GM19438 (cell line): ENCODE results near the gene RAB29.
"Not testable (repeated sequence)": the region's sequence is repeated elsewhere in the genome, so short reads cannot be mapped to it uniquely, and the experiment has no call there.

Experiments used
- ATAC-seq: cut with Tn5 transposase; IDR thresholded peaks from one replicate; pipeline ENCODE4 v1.9.1; 2021; ENCODE audit warnings: low read depth; ENCODE audit not compliant: unreplicated experiment

Gene RAB29, protein sequence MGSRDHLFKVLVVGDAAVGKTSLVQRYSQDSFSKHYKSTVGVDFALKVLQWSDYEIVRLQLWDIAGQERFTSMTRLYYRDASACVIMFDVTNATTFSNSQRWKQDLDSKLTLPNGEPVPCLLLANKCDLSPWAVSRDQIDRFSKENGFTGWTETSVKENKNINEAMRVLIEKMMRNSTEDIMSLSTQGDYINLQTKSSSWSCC

DNA sequence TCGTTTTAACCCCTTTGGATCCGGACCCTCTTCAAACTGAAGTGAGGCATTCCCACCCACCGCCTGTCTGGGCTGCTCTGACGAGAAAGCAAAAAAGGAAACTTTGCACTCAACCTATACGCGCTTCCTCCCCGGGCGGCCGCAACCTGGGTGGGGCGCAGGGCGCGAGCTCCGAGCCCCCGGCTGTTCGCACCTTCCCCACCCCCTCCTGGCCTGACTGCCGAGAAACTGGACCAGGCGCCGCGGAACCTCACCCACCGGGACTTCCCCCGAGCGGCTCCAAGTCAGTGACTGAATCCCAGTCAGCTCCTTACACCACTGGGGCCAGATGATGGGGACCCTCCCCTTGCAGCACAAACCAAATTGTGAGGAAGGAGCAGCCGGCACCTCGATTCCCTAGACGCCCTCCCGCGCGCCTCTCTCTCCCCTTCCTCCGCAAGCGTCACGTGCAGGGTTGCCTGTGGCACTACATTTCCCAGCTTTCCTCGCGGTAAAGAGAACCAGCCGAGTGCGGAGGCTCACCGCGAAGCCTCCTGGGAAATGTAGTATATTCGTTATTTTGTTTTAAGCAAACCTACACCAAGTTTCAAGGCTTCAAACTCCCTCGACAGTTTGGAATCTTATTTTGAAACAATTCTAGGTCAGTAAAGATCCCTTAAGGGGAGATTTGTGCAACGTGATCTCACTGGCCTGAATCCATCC is at the start of gene RAB29:
RAB29 (minus strand) TSS at position 468 of the 702 bp plus-strand sequence. CDS start 526 bp downstream, outside the sequence.
- peak; percentile 70 for ATAC-seq

DNA sequence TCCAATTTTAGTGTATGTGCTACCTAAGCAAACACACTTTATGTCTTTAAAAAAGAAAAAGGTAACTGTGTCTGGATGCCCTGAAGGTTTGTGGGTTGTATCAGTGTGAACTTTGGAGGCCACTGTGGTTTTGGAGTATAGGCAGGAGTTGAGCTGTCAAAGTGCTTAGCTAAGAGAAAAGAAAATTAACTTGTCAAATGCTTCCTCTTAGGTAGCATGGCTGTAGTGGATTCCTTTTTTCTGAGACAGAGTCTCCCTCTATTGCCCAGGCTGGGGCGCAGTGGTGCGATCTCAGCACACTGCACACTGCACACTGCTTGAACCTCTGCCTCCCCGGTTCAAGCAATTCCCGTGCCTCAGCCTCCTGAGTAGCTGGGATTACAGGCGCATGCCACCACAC is 48.9 kb upstream of the RAB29 start:
- ATAC-seq = no peak

DNA sequence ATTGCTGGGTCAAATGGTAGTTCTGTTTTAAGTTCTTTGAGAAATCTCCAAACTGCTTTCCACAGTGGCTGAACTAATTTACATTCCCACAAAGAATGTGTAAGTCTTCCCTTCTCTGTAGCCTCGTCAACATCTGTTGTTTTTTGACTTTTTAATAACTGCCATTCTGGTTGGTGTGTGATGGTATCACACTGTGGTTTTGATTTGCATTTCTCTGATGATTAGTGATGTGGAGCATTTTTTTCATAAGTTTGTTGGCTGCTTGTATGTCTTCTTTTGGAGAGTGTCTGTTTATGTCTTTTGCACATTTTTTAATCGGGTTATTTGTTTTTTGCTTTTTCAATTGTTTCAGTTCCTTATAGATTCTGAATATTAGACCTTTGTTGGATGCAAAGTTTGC is 48.0 kb upstream of the RAB29 start:
- ATAC-seq = not testable (repeated sequence)

DNA sequence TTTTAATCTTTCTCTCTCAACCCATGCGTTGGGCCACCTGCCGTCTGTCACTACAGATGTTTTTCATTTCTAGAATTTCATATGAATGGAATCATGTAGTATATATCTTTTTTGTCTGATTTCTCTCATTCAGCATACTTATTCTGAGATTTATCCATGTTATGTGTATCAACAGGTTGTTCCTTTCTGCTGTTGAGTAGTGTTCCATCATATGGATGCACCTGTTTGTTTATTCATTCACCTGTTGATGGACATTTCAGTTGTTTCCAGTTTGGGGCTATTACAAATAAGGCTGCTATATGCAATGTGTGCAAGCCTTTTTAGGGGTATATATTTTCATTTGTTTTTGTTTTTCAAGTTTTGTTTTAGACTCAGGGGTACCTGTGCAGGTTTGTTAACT is 47.1 kb upstream of the RAB29 start:
- no peak for ATAC-seq

DNA sequence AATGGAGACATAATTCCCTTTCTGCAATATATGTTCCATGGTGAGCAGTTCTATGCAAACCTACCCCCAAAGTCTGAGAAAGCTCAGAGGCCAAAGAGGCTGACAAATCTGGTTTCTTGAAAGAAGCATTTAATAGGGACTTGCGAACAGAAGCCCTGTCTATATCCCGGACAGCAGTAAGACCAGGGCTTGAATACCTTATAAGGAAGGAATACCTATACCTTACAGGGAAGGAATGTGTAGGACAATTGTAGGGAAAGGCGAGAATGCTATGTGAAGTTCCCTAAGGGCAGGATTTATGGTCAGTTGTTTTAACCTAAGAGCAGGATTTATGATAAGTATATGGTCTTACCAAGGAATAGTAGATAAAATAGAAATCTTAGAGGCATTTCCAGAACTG is 42.7 kb upstream of the RAB29 start:
- ATAC-seq = no peak

DNA sequence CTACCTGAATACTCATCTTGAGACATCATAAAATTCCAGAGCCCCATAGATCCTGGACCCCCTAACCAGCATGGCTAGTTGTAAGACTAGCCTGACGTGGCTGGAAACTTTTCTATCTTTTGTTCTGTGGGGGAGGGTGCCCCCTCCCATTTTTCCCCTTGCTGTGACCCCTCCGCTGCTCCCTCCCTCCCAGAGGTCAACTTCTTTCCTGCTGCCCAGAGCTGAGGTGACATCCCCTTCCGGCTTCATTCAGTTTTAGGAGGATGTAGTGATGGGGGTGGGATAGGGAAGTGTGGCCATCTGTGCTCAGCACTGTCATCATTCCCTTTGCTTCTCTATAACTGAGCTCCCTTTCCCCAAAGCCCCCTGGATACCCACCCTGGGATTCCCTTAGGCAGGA is 42.1 kb upstream of the RAB29 start:
- ATAC-seq = no peak

DNA sequence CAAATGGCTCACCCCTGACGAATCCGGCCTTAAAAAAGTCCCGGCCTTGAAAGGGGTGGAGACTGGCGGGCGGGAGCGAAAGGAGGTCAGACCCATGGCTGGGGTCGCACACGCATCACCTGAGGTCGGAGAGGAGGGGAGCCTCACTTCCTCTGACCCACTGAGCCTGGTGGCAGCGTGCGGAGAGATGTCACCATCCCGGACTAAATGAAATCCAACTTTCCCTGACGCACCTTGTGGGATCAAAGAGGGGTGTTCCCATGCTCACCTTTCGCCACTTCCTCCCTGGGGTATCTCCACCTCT is 38.4 kb upstream of the RAB29 start:
- ATAC-seq = no peak

DNA sequence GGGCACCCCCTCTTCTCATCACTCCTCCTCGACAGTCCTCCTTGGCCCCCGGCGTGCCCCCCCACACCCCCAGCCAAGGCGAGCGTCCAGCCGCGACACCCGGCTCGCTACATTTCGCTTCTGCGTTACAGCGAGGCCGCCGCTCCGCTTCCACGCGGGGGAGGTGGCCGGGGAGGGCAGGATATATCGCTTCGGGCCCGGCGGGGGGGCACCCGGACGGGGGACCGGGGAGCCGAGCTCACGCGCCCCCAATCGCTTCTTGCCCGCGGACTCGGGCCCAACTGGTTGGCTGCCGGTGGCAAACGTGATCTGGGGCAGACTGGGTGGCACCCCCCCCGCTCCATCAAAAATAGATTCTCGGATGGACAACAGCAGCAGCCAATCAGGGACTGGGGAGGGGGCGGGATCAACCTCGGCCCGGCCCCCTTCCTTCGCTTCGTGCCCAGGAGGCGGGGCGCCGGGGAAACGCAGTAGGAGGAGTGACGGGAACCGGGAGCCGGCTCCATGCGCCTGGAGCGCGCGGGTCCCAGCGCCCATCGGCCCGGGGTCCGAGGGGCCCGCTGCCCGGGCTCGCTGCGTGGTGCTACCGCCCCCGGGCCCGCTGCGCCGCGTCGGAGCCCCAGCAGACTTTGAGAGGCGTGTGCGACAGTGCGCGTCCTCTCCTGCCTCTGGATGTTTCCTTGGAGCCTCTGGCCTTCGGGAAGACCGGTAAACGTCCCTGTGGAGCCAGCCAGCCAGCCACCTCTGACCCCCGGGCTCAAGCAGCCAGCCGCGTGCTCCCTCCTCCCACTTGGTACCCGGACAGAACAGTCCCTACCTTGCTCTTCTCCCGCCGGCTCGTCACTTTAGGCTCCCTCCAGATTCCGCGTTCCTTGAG is 37.8 kb upstream of the RAB29 start, which contains the start of gene SLC41A1:
SLC41A1 (minus strand) TSS at position 321 of the 877 bp plus-strand sequence. CDS start 2,757 bp downstream, outside the sequence.
- peak; percentile 86 for ATAC-seq

DNA sequence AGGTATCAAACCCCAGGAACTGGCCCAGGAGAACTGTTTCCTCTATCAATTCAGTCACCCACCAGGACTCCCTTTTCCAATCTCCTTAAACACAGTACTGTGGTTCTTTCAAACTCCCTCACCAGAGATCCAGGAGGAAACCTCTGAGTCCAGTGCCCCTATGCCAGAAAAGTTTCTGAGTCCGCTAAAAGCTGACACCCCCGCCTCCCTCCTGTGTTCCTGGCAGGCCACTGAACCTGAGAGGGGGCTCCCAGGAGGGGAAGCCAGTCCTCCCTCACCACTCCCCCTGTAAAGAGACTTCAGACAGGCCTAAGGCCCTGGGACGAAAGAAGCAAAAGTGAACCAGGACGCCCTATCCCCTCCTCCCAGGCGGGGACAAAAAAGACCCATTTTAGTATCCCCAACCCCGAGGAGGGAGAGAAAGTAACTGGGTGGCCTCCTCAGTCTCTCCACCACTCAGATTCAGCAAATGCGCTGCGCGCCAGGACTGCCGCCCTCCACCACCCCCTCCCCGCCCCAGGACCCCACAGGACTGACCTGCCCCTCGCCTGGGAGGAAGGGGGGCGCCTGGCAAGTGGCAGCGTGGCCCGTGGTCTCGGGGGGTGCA is 37.1 kb upstream of the RAB29 start:
- peak; percentile 13 for ATAC-seq

DNA sequence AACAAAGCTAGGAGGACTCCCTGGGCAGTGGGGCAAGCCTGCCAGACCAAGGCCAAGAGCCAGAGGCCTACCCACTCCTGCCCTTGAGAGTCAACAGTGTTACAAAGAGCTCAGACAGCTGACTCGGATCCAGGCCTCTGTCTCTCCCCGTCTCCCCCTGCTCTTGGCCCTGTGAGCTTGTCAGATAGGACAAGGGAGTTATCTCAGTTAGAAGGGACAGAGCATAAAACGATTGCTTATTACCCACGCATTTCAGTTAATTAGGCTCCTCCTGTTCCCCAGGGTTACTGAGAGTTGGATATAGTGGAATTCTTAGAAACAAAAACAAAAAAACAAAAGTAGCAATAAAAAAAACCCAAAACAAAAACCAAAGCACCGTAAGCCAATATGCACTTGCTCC is 36.4 kb upstream of the RAB29 start:
- no peak for ATAC-seq

DNA sequence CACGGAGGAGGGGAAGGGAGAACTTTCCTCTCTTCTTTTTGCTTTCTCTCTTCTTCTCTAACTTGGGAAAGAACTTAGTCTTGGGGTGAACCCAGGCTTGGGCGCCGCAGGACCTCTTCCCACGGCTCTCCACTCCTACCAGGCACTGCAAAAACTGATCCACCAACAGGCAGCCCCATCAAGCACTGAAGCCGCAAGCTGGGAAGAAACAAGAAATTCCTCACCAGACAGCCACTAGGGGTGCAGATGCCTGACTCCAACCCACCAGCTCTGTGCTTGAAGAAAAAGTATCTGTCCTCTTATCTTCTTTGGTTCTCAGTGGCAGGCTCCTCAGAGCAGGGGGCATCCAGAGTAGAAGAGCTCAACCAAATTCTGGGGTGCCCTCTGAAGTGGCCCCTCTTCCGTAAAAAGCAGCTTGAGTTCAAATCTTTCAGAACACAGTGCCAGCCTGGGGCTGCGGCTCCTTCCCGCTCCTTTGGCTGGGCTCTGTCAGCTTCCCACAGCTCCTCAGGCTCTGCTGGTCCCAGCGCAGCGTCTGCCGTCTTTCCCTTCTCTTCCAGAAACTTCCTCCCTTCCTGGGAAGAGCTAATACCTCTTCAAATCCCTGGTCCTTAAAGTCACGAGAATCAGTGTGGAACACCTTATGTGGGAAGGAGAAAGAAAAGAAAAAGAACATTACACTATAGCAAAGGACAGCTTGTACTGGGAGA is 35.3 kb upstream of the RAB29 start:
- no peak for ATAC-seq

DNA sequence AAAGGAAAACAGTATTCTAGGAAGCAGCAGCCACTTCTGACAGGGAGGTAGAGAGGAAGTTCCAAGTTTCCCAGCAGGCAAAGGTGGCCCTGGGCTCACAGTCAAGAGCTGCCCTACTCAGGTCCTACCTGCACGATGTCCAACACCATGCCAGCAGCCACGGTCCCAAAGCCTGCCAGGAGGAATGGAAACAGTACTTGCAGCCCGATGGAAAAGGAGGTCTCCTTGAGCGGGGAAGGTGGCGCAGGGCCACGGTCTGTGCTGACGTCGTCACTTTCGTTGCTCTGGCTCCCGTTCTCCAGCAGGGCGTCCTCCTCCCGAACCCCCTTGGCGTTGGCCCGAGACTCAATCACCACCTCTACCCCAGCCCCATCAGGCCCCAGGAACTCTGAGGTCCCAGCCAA is 34.7 kb upstream of the RAB29 start:
- no peak for ATAC-seq

DNA sequence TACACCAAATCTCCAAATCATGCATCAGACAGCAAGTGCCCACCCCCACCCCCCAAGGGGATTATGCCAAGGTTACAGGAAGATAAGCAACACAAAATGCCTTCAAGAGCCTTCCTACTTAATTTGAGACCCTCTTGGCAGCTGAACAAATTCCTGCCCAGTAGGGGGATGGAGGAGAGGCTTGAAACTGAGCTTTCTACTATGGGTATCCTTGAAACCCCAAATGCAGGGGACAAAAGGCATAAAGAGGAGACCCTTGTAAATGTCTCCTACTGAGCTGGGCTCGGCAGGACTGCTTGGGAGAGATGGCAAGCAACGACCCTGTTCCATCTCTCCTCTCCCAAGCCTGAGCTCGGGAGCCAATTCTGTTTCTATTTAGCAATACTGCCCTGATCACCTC is 34.2 kb upstream of the RAB29 start:
- no peak for ATAC-seq

DNA sequence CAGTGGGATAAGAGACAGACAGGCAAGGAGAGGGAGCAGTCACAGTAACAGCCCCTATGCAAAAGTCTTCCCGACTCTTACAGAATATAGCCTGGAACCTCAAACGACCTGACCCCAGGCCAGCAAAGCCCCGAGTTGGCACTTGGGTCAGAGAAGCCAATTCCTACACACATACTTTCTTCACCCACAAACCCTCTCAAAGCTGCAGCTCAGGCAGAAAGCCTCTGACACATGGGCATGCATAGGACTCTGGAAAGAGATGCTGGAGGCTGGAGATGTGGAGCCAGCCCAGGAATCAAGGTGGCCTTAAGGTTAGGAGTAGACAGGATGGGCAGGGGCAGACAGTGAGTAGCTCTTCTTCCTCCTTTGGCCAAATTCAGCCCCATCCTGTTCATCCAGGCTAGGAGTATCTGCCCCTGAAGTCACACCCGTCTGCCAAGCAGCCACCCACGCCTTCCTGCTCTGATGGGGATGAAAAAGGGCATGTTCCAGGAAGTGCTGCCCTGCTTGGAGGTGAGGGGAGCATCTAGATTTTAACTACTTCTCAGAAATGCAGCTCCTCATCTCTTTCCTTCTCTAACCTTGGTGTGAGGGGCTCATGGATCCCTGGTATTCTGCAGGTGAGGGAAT is 29.9 kb upstream of the RAB29 start:
- ATAC-seq = no peak

DNA sequence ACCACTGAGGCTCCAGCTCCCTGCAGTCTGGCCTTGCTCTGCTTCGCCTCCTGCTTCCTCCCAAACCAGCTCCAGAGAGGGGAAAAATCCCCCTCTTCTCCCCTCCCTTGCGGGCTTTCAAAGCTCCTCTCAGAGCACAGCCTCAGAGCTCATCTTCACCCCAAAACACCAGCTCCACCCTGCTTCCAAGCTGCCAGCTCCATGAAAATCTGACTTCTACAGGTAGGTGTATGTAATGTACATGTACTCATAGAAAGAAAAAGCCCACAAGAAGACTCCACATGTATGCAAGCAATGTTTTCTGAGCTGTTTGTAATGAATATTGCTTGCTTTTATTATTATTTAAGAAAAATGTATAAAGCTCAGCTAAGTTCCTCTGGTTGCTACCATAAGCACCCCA is 29.3 kb upstream of the RAB29 start:
- no peak for ATAC-seq

DNA sequence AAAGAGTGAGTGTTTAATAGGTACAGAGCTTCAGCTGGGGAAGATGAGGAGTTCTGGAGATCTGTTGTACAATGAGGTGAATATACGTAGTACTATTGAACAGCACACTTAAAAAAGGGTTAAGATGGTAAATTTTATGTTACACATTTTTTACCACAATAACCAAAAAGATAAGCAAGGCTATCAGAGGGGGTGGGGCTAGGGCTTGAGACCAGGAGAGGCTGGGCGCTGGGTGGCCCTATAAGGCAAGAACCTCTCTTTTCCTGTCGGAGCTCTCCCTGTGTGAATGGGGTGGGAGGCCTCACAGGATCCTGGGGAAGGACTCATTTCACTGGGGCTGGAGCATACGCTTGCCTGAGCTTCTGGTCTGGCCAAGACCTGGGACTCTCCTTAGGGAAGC is 28.7 kb upstream of the RAB29 start:
- ATAC-seq = no peak

DNA sequence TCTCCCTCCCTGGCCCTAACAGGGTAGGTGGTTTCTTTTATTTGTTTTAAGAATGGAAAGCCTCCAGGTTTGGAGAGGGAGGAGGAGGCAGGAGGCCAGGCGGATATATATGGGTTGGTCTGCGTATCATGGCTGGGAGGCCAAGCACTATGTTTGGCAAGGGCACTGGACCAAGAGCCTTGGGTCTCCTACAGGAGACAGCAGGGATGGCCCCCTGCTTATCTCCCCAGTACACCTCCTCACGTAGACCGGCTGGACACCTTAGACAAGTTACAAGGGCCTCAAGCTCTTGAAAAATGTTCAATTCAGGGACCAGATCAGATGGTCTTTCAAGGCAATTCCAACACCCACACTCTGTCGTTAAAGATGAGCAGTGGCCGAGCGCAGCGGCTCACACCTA is 26.8 kb upstream of the RAB29 start:
- ATAC-seq = no peak

DNA sequence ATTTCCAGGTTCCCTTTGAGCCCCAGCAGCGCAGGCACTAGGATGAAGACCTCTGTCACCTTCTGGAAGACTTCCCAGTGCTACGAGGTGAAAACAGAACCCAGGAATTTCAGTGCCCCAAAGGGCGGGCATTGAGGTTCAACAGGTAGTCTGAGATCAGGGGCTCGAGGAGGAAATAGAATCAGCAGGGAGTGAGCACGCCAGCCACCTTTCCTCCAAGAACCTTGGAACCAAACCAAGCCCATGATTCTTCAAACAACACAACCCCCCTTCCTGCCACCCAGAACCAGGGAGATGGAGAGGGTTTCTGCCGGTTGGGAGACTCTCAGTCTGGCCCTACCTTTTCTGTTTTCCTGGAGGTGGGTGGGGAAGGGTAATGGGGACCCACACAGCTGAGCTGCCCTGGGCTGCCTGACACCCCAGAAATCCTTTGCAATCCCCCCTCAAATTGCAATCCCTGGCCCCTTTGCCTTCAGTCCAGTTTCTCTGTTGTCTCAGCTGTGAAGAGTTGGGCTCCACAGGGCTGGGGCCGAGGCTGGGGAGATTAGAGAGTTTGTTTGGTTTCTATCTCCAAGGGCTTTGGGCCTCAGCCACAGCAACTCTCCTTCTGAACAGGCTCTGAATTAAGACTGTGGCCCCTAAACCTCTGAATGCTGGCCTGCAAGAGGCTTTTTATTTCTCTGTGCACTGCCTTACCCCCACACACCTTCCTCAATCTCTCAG is 25.9 kb upstream of the RAB29 start:
- ATAC-seq = no peak

DNA sequence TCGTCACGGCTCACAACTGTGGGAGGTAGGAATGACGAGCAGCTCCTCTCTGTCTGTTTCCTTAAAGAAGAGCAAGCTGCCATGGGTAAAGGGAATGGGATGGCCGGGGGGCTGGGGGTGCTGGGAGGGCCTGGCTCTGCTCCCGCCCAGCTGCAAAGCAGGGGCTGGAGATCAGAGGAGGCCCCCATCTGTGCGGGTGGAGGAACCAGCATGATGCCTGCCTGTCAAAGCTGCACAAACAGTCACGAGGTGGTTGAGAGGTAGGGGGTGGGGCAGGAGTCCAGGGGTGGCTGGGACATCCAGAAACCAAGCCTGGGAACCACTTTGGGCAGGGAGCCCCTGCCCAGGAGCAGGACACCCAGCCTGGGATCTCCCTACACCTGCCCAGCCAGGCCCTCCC is 25.1 kb upstream of the RAB29 start:
- ATAC-seq = no peak
